Measurements from ENCODE around the gene ATP11A.
A peak's percentile ranks its signal among the peaks of the same experiment; 100 is the strongest.
"Not testable (repeated sequence)": the region's sequence is repeated elsewhere in the genome, so short reads cannot be mapped to it uniquely, and the experiment has no call there.

ATP11A gene

DNA sequence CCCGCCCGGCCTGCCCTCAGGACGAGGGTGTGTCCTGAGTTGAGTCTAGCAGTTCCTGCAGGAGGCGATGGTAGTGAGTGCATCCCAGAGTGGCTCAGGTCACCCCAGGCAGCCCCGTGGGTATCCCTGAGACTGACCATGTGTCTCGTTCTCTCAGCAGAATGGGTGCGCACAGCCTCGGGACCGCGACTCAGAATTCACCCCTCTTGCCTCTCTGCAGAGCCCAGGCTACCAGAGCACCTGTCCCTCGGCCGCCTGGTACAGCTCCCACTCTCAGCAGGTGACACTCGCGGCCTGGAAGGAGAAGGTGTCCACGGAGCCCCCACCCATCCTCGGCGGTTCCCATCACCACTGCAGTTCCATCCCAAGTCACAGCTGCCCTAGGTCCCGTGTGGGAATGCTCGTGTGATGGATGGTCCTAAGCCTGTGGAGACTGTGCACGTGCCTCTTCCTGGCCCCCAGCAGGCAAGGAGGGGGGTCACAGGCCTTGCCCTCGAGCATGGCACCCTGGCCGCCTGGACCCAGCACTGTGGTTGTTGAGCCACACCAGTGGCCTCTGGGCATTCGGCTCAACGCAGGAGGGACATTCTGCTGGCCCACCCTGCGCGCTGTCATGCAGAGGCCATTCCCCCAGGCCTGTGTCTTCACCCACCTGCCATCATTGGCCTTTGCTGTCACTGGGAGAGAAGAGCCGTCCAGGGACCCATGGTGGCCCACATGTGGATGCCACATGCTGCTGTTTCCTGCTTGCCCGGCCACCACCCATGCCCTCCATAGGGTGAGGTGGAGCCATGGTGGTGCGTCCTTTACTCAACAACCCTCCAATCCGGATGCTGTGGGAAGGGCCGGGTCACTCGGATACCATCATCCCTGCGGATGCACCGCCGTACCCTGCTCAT is 192.1 kb downstream of the ATP11A start:
- DNase-seq (ENCODE audit: low spot score): no peak

DNA sequence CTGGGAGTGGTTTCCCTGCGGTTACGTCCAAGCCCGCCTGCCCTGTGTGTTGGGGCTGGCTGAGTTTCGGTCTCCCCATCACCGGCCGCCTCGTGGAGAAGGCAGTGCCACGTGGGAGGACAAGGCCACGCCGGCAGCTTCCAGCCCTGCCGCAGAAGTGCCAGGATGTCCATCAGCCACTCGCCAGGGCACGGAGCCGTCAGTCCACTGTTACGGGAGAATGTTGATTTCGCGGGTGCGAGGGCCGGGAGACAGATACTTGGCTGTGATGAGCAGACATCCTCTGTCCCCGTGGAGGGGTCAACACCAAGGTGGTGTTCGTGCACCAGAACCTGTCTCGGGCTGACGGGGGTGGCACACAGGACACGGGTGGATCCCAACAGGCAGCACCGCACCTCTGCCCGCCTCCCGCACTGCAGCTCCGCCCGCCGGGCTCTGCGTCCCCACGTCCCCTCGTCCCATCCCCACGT is 192.8 kb downstream of the ATP11A start:
- no peak for DNase-seq (ENCODE audit: low spot score)

DNA sequence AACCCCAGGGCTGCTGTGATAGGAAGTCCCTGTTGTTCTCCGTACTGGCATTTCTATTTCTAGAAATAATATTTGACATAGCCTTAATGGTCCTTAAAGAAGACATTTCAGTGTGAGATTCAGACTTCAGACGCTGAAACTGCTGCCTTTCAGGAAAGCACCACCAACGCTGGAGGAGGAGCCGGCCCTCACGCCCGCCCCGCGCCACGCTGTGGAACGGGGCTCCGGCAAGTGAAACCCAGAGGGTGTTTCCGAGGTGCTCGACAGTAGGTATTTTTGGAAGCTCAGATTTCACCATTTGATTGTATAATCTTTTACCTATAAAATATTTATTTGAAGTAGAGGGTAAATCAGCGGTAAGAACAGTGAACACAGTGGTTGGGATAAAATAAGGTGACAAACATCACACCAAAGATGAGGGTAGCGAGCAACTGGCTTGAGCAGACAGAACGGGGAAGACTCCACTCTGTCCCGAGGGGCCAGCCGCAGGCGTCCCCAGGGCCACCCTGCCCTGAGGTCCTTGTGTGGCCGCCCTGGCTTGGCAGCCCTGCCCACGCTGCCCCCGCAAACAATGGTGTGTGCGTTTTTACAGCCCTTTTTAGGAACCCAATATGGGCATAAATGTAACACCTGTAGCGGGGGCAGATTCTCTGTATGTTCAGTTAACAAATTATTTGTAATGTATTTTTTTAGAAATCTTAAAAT is 193.6 kb downstream of the ATP11A start:
- no peak for DNase-seq (ENCODE audit: low spot score)

DNA sequence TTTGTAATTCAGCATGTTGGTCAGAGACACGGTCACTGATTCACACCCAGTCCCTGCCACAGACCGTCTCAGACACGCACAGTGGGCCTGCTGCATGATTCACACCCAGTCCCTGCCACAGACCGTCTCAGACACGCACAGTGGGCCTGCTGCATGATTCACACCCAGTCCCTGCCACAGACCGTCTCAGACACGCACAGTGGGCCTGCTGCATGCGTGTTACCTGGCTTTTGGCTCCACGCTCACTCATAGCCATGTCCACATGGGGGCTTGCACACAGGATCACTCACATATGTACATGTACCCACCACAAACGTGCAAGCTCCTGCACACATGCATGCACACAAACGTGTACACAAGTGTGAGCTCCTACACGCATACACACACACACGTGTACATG is 194.9 kb downstream of the ATP11A start:
- DNase-seq (ENCODE audit: low spot score): not testable (repeated sequence)

DNA sequence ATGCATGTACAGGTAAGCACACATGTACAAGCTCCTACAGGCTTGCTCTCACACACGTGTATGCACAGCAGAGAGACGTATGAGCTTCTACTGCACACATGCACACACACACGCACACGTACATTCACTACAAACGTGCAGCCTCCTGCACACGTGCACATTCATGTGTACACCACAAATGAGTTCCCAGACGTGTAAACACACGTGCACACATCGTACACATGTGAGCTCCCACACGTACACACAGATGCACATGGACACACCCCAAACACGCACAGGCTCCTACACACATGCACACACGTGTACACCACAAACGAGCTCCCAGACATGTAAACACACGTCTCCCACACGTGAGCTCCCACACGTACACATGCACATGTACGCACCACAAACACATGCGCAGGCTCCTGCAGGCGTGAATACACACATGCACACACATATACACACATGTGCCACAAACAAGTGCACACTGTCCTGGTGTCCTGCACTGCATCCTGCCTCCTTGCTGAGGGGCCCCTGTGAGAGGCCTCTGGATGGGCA is 195.5 kb downstream of the ATP11A start:
- DNase-seq (ENCODE audit: low spot score): no peak

- no peak for DNase-seq (ENCODE audit: low spot score)
Observed at GRCh38 chr13:112885782-112886268, 196.0 kb downstream of the ATP11A start.

- no peak for DNase-seq (ENCODE audit: low spot score)
Observed at GRCh38 chr13:112887151-112887550, 197.3 kb downstream of the ATP11A start.

GRCh38 chr13:112887557-112887991 is 197.7 kb downstream of the ATP11A start:
- no peak for DNase-seq (ENCODE audit: low spot score)

DNA sequence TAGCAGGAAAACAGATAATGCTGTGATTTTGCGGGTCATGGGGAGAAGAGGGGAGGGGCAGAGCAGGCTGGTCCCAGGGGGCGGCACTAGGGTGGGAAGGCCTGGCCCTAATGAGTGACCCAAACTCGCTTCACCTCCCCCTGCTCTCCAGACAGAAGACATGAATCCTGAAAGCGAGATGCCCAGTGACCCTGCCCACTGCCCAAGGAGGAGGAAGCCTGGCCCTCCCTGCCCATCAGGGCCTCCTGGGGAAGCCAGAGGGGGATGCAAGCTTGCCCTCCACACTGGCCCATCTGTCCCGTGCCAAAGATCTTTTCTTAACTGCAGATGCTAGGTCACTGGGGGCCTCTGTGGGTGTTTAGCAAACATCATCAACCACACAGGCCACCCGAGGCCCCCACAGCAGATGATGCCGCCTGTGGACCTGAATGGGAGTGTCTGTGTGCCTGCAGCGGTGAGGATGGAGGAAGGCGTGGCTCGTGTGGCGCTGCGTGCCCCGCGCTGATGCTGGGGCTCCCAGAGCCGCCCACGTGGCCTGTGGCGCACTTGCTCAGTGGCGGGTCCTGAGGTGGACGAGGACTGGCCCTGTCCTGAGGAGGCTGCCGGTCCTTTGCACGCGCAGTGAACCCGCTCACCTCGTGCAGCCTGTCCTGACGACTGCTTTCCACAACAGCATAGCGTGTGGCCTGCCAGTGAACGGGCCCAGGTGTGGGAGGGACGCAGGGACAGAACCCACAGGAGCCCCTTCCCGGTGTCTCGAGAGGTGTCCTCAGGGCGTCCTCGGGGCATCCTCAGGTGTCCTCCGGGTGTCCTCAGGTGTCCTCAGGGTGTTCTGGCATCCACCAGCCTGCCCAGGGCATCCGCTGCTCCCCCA is 198.6 kb downstream of the ATP11A start:
- no peak for DNase-seq (ENCODE audit: low spot score)

- DNase-seq (ENCODE audit: low spot score): no peak
Observed at GRCh38 chr13:112889351-112890290, 199.8 kb downstream of the ATP11A start.

- DNase-seq (ENCODE audit: low spot score): no peak
Observed at GRCh38 chr13:112890316-112891145, 200.7 kb downstream of the ATP11A start.

GRCh38 chr13:112891477-112892401 is 201.9 kb downstream of the ATP11A start:
- no peak for DNase-seq (ENCODE audit: low spot score)

DNA sequence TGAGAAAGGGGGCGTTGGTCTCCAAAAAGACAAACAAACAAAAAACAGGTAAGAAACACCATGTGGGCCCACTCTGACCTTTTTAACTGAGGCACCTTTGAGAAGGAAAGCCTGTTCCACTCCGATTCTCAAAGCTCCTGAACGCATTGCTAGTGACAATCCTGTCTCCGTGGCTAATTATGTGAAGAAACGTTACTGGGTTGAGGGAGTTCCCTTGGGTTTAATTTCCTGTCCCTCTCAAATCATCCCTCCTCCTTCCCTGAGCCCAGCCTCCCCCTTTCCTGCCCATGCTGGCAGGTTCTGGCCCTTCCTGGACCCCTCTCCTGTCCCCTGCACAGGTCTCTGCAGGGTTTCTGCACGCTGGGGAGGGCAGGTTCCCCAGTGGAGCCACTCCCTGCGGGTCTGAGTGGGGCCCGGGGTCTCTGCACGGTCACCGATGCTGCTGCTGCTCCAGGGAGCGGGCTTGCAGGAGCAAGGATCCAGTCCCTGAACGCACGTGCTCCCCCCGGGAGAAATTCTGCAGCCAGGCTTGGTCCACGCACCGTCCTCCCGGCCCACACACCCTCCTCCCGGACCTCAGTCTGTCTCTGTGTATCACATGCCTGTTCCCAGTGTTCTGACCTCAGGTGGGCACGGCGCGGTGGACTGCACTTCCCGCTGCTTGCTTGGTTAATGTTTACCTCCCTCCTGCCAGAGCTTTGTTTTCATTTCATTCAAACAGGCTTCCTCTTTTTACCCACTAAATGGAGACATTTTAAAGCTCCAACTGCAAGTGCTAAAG is 202.8 kb downstream of the ATP11A start:
- DNase-seq (ENCODE audit: low spot score): no peak

GRCh38 chr13:112893207-112893569 is 203.3 kb downstream of the ATP11A start:
- DNase-seq (ENCODE audit: low spot score): no peak

- DNase-seq (ENCODE audit: low spot score): peak; percentile 10
Observed at GRCh38 chr13:112893570-112894422, 204.0 kb downstream of the ATP11A start.

GRCh38 chr13:112894423-112894672 is 204.5 kb downstream of the ATP11A start:
- no peak for DNase-seq (ENCODE audit: low spot score)
